ENCODE results near the gene RASIP1.

RASIP1 gene

GRCh38 chr19:48741129-48741999 lies 954 bp upstream of the RASIP1 start:
- H3K9me3 ChIP-seq (replicated peaks; ENCODE audit: low read length), result no peaks in the 10 kb centered on the region
- no peak overlapping the region for H3K9ac ChIP-seq (ENCODE audit: low read depth, low read length)
- H3K4me2 ChIP-seq (ENCODE audit: low read length), result no peak overlapping the region
- no peak overlapping the region for H3K4me3 ChIP-seq (ENCODE audit: low read length)
- peaks cover 3% of the 10 kb centered on the region for H3K27me3 ChIP-seq (ENCODE audit: control insufficient read depth, insufficient read depth, low read length)
- H3K4me1 ChIP-seq (ENCODE audit: control insufficient read depth, insufficient read depth, low read length), result peaks cover 10% of the 10 kb centered on the region
- no peaks in the 10 kb centered on the region for H3K36me3 ChIP-seq (ENCODE audit: insufficient read depth, low read length)

- Histone ChIP-seq H3K9me3 (replicated peaks; ENCODE audit: low read length) (no peaks in the 10 kb centered on the region), H3K4me1 (ENCODE audit: control insufficient read depth, insufficient read depth, low read length) (peaks cover 10% of the 10 kb centered on the region), H3K27me3 (ENCODE audit: control insufficient read depth, insufficient read depth, low read length) (peaks cover 3% of the 10 kb centered on the region), H3K9ac (ENCODE audit: low read depth, low read length) (no peak overlapping the region), H3K4me2 (ENCODE audit: low read length) (peak overlapping the region; percentile 86), H3K36me3 (ENCODE audit: insufficient read depth, low read length) (no peaks in the 10 kb centered on the region), H3K4me3 (ENCODE audit: low read length) (peak overlapping the region; percentile 63)
Measured at GRCh38 chr19:48739404-48740163, 826 bp downstream of the RASIP1 start.

DNA sequence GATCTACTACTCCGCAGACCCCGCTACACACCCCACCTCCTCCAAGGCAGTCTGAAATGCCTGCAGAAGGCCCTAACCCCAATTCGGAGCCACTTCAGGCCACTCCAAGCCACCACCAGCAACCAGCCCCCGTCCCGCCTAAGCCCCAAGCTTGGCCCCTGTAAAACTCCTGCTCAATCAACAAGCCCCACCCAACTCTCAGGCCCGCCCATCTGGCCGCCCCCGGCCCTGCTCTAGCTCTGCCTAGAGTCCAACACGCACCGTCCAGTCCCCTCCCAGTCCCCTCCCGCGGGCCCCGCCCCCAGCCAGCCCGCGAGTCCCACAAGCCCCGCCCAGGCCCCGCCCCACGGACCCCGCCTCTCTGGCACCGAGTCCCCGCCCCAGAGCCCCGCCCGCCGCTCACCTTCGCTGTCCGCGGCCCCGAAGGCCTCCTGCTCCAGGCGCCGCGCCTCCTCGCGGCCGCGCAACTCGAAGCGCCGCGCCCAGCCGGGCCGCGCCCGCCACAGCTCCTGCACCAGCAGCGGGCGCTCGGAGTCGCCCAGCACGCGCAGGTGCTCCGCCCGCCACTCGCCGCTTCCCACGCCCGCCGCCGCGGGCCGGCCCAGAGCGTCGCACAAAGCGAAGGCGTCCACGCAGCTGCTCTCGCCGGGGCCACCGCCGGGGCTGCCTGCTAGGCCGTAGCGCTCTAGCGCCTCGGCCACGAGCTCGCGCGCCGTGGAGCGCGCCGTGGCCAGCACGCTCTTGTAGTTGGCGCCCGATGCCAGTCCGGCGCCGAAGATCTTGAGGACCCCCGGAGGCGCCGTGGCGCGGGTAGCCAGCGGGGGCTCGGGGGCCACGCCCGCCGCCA lies 1.6 kb downstream of the RASIP1 start:
- Histone ChIP-seq H3K9ac (ENCODE audit: low read depth, low read length) (no peak overlapping the region), H3K4me3 (ENCODE audit: low read length) (peak overlapping the region; percentile 63), H3K36me3 (ENCODE audit: insufficient read depth, low read length) (no peaks in the 10 kb centered on the region), H3K27me3 (ENCODE audit: control insufficient read depth, insufficient read depth, low read length) (peaks cover 3% of the 10 kb centered on the region), H3K9me3 (replicated peaks; ENCODE audit: low read length) (no peaks in the 10 kb centered on the region), H3K4me1 (ENCODE audit: control insufficient read depth, insufficient read depth, low read length) (peaks cover 10% of the 10 kb centered on the region), H3K4me2 (ENCODE audit: low read length) (peak overlapping the region; percentile 86)

DNA sequence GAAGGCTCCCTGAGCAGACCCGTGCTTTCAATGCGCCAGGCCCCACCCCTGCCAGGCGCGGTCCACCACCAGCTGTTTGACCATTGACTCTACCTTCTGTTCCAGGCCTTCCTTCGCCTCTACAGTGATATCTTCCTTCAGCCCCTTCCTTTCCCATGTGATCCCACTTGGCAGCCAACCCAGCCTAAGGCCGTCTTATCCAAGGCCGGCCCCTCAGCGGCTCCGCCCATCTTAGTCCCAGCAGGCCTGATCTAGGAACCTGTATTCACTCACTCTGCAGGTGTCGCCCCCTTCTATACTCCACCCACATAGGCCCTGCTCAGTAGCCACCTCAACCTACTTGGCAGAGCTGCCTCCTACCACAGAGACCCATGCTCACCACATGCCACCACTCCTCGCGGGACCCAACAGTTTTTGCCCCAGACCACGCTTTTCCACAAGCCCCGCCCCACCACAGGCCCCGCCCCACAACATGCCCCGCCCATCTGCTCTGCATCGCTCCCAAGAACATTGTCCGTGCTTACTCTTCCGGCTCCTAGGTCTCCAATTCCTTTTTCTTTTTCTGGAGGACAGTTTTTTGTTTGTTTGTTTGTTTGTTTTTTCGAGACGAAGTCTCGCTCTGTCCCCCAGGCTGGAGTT lies 2.9 kb downstream of the RASIP1 start:
- H3K4me3 ChIP-seq (ENCODE audit: low read length), result no peak overlapping the region
- H3K4me1 ChIP-seq (ENCODE audit: control insufficient read depth, insufficient read depth, low read length), result peaks cover 10% of the 10 kb centered on the region
- peaks cover 3% of the 10 kb centered on the region for H3K27me3 ChIP-seq (ENCODE audit: control insufficient read depth, insufficient read depth, low read length)
- no peaks in the 10 kb centered on the region for H3K36me3 ChIP-seq (ENCODE audit: insufficient read depth, low read length)
- no peaks in the 10 kb centered on the region for H3K9me3 ChIP-seq (replicated peaks; ENCODE audit: low read length)
- no peak overlapping the region for H3K4me2 ChIP-seq (ENCODE audit: low read length)
- H3K9ac ChIP-seq (ENCODE audit: low read depth, low read length), result no peak overlapping the region

- peaks cover 10% of the 10 kb centered on the region for H3K4me1 ChIP-seq (ENCODE audit: control insufficient read depth, insufficient read depth, low read length)
Measured at GRCh38 chr19:48735031-48735615, 5.3 kb downstream of the RASIP1 start.

DNA sequence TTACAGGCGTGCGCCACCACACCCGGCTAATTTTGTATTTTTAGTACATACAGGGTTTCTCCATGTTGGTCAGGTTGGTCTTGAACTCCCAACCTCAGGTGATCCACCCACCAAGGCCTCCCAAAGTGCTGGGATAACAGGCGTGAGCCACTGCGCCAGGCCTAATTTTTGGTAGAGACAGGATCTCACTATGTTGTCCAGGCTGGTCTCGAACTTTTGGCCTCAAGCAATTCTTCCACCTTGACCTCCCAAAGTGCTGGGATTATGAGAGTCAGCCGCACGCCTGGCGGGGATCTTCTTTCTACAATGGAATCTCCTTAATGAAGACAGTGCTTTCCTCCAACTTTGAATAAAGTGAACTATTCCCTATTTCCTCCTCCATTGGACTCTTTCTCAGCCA lies 5.8 kb downstream of the RASIP1 start:
- Histone ChIP-seq H3K4me3 (ENCODE audit: low read length) (no peak overlapping the region), H3K9ac (ENCODE audit: low read depth, low read length) (no peak overlapping the region), H3K9me3 (replicated peaks; ENCODE audit: low read length) (no peaks in the 10 kb centered on the region), H3K4me2 (ENCODE audit: low read length) (no peak overlapping the region), H3K27me3 (ENCODE audit: control insufficient read depth, insufficient read depth, low read length) (no peaks in the 10 kb centered on the region), H3K36me3 (ENCODE audit: insufficient read depth, low read length) (no peaks in the 10 kb centered on the region), H3K4me1 (ENCODE audit: control insufficient read depth, insufficient read depth, low read length) (peaks cover 10% of the 10 kb centered on the region)

More at GRCh38 chr19:48735031-48735615, 5.3 kb downstream of the RASIP1 start:
- Histone ChIP-seq H3K36me3 (ENCODE audit: insufficient read depth, low read length) (no peaks in the 10 kb centered on the region), H3K9ac (ENCODE audit: low read depth, low read length) (no peak overlapping the region), H3K4me2 (ENCODE audit: low read length) (no peak overlapping the region), H3K27me3 (ENCODE audit: control insufficient read depth, insufficient read depth, low read length) (peaks cover 3% of the 10 kb centered on the region), H3K9me3 (replicated peaks; ENCODE audit: low read length) (no peaks in the 10 kb centered on the region), H3K4me3 (ENCODE audit: low read length) (no peak overlapping the region)

DNA sequence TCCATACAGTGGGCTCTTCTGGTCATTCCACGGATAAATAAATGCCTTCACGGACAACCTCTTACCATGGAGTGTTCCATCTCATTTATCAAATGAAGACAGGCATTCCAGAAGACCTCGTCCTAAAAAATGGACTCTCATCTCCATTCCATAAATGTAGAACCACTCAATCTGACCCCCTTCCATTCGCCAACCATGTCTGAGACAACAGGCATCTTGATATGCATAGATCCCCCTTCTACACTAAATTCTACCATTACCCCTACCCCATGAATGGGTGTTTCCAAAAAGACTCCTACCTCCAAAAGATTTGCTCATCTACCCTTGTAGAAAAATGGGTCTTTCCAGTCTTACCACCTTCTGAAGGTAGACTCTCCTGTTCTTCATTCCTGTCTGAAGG lies 9.0 kb downstream of the RASIP1 start:
- H3K4me3 ChIP-seq (ENCODE audit: low read length), result no peak overlapping the region
- H3K9ac ChIP-seq (ENCODE audit: low read depth, low read length), result no peak overlapping the region
- H3K27me3 ChIP-seq (ENCODE audit: control insufficient read depth, insufficient read depth, low read length), result no peaks in the 10 kb centered on the region
- no peak overlapping the region for H3K4me2 ChIP-seq (ENCODE audit: low read length)
- no peaks in the 10 kb centered on the region for H3K36me3 ChIP-seq (ENCODE audit: insufficient read depth, low read length)
- no peaks in the 10 kb centered on the region for H3K4me1 ChIP-seq (ENCODE audit: control insufficient read depth, insufficient read depth, low read length)
- no peaks in the 10 kb centered on the region for H3K9me3 ChIP-seq (replicated peaks; ENCODE audit: low read length)

DNA sequence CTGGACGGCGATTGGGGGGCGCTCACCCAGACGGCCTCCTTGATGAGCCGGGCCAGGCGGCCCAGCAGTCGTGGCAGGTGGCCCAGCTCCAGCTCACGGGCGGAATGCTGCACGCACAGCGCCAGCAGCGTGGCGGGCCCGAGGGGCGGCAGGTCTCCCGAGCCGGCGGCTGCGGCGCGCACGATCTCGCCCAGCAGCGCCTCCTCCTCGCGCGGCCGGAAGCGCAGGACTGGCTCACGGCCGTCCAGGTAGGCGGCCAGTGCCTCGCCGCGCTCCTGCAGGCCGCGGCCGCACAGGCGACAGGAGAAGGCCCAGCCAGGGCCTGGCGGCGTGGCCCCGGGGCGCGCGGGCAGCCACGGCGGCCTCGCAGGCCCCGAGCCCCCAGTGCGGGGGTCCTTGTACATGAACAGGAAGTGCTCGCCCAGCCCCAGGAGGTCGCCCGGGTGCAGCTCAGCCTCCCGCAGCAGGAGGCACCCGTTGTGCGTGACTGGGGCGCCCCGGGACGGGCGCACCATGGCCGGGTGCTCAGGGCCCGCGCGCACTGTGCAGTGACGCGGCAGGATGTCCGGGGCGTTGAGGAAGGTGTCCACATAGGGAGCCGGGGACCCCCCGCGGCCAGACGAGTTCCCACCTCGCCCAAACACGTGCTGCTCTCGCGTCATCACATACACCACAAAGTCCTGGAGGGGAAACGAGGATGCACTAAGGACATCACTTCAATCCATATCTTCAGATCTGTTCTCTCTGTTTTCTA lies 11.3 kb downstream of the RASIP1 start:
- H3K4me2 ChIP-seq (ENCODE audit: low read length), result no peak overlapping the region
- no peaks in the 10 kb centered on the region for H3K9me3 ChIP-seq (replicated peaks; ENCODE audit: low read length)
- no peaks in the 10 kb centered on the region for H3K27me3 ChIP-seq (ENCODE audit: control insufficient read depth, insufficient read depth, low read length)
- H3K4me1 ChIP-seq (ENCODE audit: control insufficient read depth, insufficient read depth, low read length), result peaks cover 7% of the 10 kb centered on the region
- H3K4me3 ChIP-seq (ENCODE audit: low read length), result no peak overlapping the region
- H3K9ac ChIP-seq (ENCODE audit: low read depth, low read length), result no peak overlapping the region
- H3K36me3 ChIP-seq (ENCODE audit: insufficient read depth, low read length), result no peaks in the 10 kb centered on the region

DNA sequence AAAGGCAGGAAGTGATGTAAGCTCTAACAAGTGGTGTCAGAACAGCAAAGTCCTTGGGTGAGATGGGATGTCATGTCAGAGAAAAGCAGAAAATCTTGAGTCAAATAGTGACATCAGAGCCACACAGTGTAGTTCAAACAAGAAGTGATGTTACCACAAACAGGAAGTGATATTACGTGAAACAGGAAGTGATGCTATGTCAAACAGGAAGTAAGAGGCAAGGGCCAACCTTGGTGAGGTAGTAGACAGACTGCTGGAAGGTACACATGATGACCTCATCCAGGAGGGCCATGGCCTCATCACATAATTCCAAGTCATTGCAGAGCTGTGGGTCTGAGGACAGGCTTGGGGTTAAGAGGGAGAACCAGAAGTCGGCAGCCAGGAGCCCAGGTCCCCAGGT lies 13.9 kb downstream of the RASIP1 start:
- Histone ChIP-seq H3K27me3 (ENCODE audit: control insufficient read depth, insufficient read depth, low read length) (no peaks in the 10 kb centered on the region), H3K36me3 (ENCODE audit: insufficient read depth, low read length) (no peaks in the 10 kb centered on the region), H3K4me2 (ENCODE audit: low read length) (no peak overlapping the region), H3K4me1 (ENCODE audit: control insufficient read depth, insufficient read depth, low read length) (peaks cover 7% of the 10 kb centered on the region), H3K9ac (ENCODE audit: low read depth, low read length) (no peak overlapping the region), H3K4me3 (ENCODE audit: low read length) (no peak overlapping the region), H3K9me3 (replicated peaks; ENCODE audit: low read length) (no peaks in the 10 kb centered on the region)
